ENCODE data around the gene DCTN4.

DNA sequence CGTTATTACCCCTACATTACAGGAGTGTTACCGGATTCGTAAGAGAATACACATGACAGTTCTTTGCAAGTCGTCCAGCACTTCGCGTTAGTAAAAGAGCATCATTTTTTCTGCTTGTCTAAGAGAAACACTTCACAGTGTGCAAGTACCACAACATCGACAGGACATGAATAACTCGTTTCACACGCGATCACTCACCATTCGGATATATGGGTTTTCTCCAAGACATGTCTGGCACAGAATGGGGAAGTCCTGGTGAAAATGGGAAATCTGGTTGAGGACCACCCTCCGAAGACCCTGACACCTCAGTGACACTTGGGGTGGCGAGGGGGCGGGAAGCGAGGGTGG lies 58.6 kb downstream of the DCTN4 start:
- no peak for TF ChIP-seq POLR2AphosphoS5 (IDR thresholded peaks at IDR 0.05)
- no peak for TF ChIP-seq POLR2A (IDR thresholded peaks at IDR 0.05)
- TF ChIP-seq, protein P1, sequence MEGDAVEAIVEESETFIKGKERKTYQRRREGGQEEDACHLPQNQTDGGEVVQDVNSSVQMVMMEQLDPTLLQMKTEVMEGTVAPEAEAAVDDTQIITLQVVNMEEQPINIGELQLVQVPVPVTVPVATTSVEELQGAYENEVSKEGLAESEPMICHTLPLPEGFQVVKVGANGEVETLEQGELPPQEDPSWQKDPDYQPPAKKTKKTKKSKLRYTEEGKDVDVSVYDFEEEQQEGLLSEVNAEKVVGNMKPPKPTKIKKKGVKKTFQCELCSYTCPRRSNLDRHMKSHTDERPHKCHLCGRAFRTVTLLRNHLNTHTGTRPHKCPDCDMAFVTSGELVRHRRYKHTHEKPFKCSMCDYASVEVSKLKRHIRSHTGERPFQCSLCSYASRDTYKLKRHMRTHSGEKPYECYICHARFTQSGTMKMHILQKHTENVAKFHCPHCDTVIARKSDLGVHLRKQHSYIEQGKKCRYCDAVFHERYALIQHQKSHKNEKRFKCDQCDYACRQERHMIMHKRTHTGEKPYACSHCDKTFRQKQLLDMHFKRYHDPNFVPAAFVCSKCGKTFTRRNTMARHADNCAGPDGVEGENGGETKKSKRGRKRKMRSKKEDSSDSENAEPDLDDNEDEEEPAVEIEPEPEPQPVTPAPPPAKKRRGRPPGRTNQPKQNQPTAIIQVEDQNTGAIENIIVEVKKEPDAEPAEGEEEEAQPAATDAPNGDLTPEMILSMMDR (IDR thresholded peaks at IDR 0.05): no peak
